Endothelial cell of hepatic sinusoid (primary cell): ENCODE results near the gene STX1B.

ENCODE experiments used
- in situ Hi-C: cut with HindIII; loops from 2 replicates; pipeline ENCODE4 v1.10.0; 2017; ENCODE audit warnings: low sequenced_read_pairs

Gene STX1B

GRCh38 chr16:30956601-30957455, 53.6 kb downstream of the STX1B start:
- in situ Hi-C loops, result no loop called here

GRCh38 chr16:30954993-30955392, 55.4 kb downstream of the STX1B start:
- in situ Hi-C loops, result no loop called here

- in situ Hi-C loops, result no loop called here
Measured at GRCh38 chr16:30953511-30954124, 56.8 kb downstream of the STX1B start.

GRCh38 chr16:30953111-30953510, 57.3 kb downstream of the STX1B start:
- in situ Hi-C loops, result no loop called here

GRCh38 chr16:30951750-30952149, 58.7 kb downstream of the STX1B start:
- in situ Hi-C loops, result no loop called here

- in situ Hi-C loops, result no loop called here
Measured at GRCh38 chr16:30951193-30951592, 59.2 kb downstream of the STX1B start.

GRCh38 chr16:30950516-30951065, 59.8 kb downstream of the STX1B start:
- in situ Hi-C loops, result no loop called here

GRCh38 chr16:30949650-30950515, 60.6 kb downstream of the STX1B start:
- in situ Hi-C loops, result loop anchor here (5.0 to 25.0 kb wide), 5 partner anchors 52 to 512 kb away; partner anchors contain the start of genes ARMC5, TGFB1I1, ZNF646 and ZNF668

GRCh38 chr16:30948667-30949649, 61.5 kb downstream of the STX1B start, which contains the start of gene ORAI3:
ORAI3 (plus strand) TSS chr16:30949068; CDS start chr16:30949290, 222 bp downstream.
- in situ Hi-C loops, result loop anchor here (5.0 to 25.0 kb wide), 5 partner anchors 53 to 513 kb away; partner anchors contain the start of genes ARMC5, TGFB1I1, ZNF646 and ZNF668

GRCh38 chr16:30947859-30948666, 62.4 kb downstream of the STX1B start:
- in situ Hi-C loops, result loop anchor here (5.0 to 25.0 kb wide), 5 partner anchors 54 to 514 kb away; partner anchors contain the start of genes ARMC5, TGFB1I1, ZNF646 and ZNF668

- in situ Hi-C loops, result loop anchor here (5.0 to 25.0 kb wide), 5 partner anchors 55 to 515 kb away; partner anchors contain the start of genes ARMC5, TGFB1I1, ZNF646 and ZNF668
Measured at GRCh38 chr16:30947541-30947858, 62.9 kb downstream of the STX1B start.

GRCh38 chr16:30946671-30947540, 63.5 kb downstream of the STX1B start:
- in situ Hi-C loops, result loop anchor here (5.0 to 25.0 kb wide), 5 partner anchors 55 to 515 kb away; partner anchors contain the start of genes ARMC5, TGFB1I1, ZNF646 and ZNF668

GRCh38 chr16:30944352-30944751, 66.1 kb downstream of the STX1B start:
- in situ Hi-C loops, result loop anchor here (10.0 to 25.0 kb wide), 2 partner anchors 130 to 518 kb away; partner anchors contain the start of genes ARMC5, TGFB1I1, ZNF646 and ZNF668

- in situ Hi-C loops, result loop anchor here (10.0 to 25.0 kb wide), 2 partner anchors 132 to 520 kb away; partner anchors contain the start of genes ARMC5, TGFB1I1, ZNF646 and ZNF668
Measured at GRCh38 chr16:30942426-30942806, 68.0 kb downstream of the STX1B start.

- in situ Hi-C loops, result loop anchor here (10.0 to 25.0 kb wide), 2 partner anchors 133 to 520 kb away; partner anchors contain the start of genes ARMC5, TGFB1I1, ZNF646 and ZNF668
Measured at GRCh38 chr16:30941600-30942425, 68.6 kb downstream of the STX1B start.

- in situ Hi-C loops, result loop anchor here (25.0 kb wide), 1 partner anchor 523 kb away; the partner anchor contains the start of genes ARMC5 and TGFB1I1
Measured at GRCh38 chr16:30939571-30939970, 70.9 kb downstream of the STX1B start.
